A673 (cell line): ENCODE measurements around the gene CTDSP2.

Experiments
- EZH2 ChIP-seq: fragments of 200-600 bp; sonication (generic); IDR thresholded peaks from 2 replicates; pipeline ENCODE4 v1.6.1; 2017; ENCODE audit warnings: borderline replicate concordance, low read depth, mild to moderate bottlenecking, mixed read lengths, antibody characterized with exemption, low read length; ENCODE audit not compliant: poor library complexity, severe bottlenecking
- TF ChIP-seq, protein P1 (sequence below): fragments of 300-800, 200-600 bp; sonication (generic); conservative IDR thresholded peaks from 2 replicates; pipeline ENCODE4 v1.5.1; 2017; ENCODE audit warnings: low read depth, mild to moderate bottlenecking, antibody characterized with exemption, low read length, moderate library complexity, mixed read lengths

DNA sequence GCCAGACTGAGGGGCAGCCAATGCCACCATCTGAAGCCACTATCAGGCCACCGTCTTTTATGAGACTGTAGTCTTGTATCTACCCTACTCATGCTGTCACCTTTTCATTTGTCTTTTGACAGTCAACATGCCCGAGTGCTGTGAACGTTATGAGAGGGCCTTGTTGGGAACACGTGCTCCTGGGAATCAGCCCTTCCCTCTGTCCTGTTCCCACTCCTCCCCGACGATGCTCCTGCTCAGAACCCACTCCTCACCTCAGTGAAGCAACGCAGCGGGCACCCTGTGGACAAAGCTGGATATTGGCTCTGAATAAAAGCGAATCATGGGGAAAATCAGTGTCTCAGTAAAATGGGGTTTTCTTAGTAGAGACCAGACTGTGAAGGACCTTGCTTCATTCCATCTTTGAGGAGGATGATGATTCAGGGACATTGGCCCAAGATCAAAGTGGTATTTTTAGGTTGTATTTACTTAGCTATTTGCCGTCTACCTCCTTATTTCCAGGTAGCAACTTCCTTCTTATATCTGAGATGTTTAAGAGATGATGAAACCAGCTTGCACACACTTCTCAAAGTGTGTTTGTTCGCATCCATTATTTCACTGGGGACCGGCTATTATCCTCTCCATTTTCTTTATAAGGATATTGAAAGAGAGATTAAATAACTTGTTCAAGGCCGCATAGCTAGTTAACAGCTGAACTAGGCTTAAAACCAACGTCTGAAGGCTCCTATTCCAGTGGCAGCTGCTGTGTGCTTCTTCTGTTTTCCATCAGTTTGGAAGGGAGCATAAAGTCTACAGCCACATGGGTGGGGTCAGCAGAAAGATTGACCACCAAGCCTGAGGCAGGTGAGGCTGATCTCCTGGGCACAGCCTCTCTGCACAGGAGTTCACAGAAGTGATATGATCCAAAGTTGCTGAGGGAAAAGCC is 43.9 kb upstream of the CTDSP2 start:
- TF ChIP-seq, protein P1, sequence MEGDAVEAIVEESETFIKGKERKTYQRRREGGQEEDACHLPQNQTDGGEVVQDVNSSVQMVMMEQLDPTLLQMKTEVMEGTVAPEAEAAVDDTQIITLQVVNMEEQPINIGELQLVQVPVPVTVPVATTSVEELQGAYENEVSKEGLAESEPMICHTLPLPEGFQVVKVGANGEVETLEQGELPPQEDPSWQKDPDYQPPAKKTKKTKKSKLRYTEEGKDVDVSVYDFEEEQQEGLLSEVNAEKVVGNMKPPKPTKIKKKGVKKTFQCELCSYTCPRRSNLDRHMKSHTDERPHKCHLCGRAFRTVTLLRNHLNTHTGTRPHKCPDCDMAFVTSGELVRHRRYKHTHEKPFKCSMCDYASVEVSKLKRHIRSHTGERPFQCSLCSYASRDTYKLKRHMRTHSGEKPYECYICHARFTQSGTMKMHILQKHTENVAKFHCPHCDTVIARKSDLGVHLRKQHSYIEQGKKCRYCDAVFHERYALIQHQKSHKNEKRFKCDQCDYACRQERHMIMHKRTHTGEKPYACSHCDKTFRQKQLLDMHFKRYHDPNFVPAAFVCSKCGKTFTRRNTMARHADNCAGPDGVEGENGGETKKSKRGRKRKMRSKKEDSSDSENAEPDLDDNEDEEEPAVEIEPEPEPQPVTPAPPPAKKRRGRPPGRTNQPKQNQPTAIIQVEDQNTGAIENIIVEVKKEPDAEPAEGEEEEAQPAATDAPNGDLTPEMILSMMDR: no peak
- TF ChIP-seq EZH2: no peak
